HG03039 (cell line): ENCODE data around the gene SLC22A16.
"Not testable (repeated sequence)": the region's sequence is repeated elsewhere in the genome, so short reads cannot be mapped to it uniquely, and the experiment has no call there.

ENCODE experiments used
- ATAC-seq: cut with Tn5 transposase; IDR thresholded peaks from one replicate; pipeline ENCODE4 v1.9.1; 2021; ENCODE audit warnings: mild to moderate bottlenecking, moderate library complexity; ENCODE audit not compliant: unreplicated experiment

The SLC22A16 gene

GRCh38 chr6:110457567-110458175 lies 18.7 kb downstream of the SLC22A16 start:
- ATAC-seq = not testable (repeated sequence)

GRCh38 chr6:110456694-110457093 lies 19.7 kb downstream of the SLC22A16 start:
- ATAC-seq = no peak

GRCh38 chr6:110449541-110449895 lies 26.9 kb downstream of the SLC22A16 start:
- ATAC-seq = no peak

- ATAC-seq = no peak
Observed at GRCh38 chr6:110448846-110449540, 27.4 kb downstream of the SLC22A16 start.

GRCh38 chr6:110447761-110448160 lies 28.7 kb downstream of the SLC22A16 start:
- ATAC-seq = no peak

GRCh38 chr6:110446405-110446804 lies 30.0 kb downstream of the SLC22A16 start:
- ATAC-seq = no peak

GRCh38 chr6:110440026-110440425 lies 36.4 kb downstream of the SLC22A16 start:
- ATAC-seq = no peak

- ATAC-seq = no peak
Observed at GRCh38 chr6:110439356-110439755, 37.1 kb downstream of the SLC22A16 start.

GRCh38 chr6:110434961-110435602 lies 41.3 kb downstream of the SLC22A16 start:
- ATAC-seq = no peak

- ATAC-seq = no peak
Observed at GRCh38 chr6:110432285-110432900, 44.0 kb downstream of the SLC22A16 start.

- no peak for ATAC-seq
Observed at GRCh38 chr6:110430741-110431140, 45.7 kb downstream of the SLC22A16 start.

GRCh38 chr6:110430236-110430635 lies 46.2 kb downstream of the SLC22A16 start:
- ATAC-seq = no peak

GRCh38 chr6:110428153-110428552 lies 48.3 kb downstream of the SLC22A16 start:
- no peak for ATAC-seq

GRCh38 chr6:110425816-110426215 lies 50.6 kb downstream of the SLC22A16 start:
- no peak for ATAC-seq

- no peak for ATAC-seq
Observed at GRCh38 chr6:110422444-110422822, 54.0 kb downstream of the SLC22A16 start.

GRCh38 chr6:110421749-110422443 lies 54.5 kb downstream of the SLC22A16 start:
- ATAC-seq = no peak

- ATAC-seq = no peak
Observed at GRCh38 chr6:110419028-110419739, 57.2 kb downstream of the SLC22A16 start.

GRCh38 chr6:110418594-110418993 lies 57.8 kb downstream of the SLC22A16 start:
- ATAC-seq = no peak

- no peak for ATAC-seq
Observed at GRCh38 chr6:110415086-110415916, 61.1 kb downstream of the SLC22A16 start, which contains the start of gene DDO. DDO (minus strand) TSS chr6:110415575; CDS start chr6:110413462, 2,113 bp downstream.

- ATAC-seq = no peak
Observed at GRCh38 chr6:110414669-110415068, 61.7 kb downstream of the SLC22A16 start.
